GM21515 (cell line): ENCODE measurements around the gene MS4A15.
"Not testable (repeated sequence)": the region's sequence is repeated elsewhere in the genome, so short reads cannot be mapped to it uniquely, and the experiment has no call there.

Source experiments
- ATAC-seq: cut with Tn5 transposase; IDR thresholded peaks from one replicate; pipeline ENCODE4 v1.9.1; 2021; ENCODE audit not compliant: unreplicated experiment

MS4A15 gene

GRCh38 chr11:60753309-60753708, 3.4 kb upstream of the MS4A15 start:
- no peak for ATAC-seq

DNA sequence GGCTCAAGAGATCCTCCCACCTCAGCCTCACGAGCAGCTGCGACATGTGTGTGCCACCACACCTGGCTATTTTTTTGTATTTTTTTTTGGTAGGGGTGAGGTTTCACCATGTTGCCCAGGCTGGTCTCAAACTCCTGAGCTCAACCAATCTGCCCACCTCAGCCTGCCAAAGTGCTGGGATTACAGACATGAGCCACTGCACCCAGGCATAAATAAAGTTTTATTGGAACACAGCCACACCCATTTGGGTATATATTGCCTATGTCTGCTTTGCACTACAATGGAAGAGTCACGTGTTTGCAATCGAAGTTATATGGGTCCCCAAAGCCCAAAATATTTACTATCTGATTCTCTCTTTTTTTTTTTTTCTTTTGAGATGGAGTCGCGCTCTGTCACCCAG, 1.8 kb upstream of the MS4A15 start:
- ATAC-seq = no peak

GRCh38 chr11:60757231-60757800, 649 bp downstream of the MS4A15 start:
- no peak for ATAC-seq

- not testable (repeated sequence) for ATAC-seq
These were observed 2.0 kb downstream of the MS4A15 start for GRCh38 chr11:60758671-60759070.

- not testable (repeated sequence) for ATAC-seq
These were observed 3.0 kb downstream of the MS4A15 start for GRCh38 chr11:60759438-60760225.

DNA sequence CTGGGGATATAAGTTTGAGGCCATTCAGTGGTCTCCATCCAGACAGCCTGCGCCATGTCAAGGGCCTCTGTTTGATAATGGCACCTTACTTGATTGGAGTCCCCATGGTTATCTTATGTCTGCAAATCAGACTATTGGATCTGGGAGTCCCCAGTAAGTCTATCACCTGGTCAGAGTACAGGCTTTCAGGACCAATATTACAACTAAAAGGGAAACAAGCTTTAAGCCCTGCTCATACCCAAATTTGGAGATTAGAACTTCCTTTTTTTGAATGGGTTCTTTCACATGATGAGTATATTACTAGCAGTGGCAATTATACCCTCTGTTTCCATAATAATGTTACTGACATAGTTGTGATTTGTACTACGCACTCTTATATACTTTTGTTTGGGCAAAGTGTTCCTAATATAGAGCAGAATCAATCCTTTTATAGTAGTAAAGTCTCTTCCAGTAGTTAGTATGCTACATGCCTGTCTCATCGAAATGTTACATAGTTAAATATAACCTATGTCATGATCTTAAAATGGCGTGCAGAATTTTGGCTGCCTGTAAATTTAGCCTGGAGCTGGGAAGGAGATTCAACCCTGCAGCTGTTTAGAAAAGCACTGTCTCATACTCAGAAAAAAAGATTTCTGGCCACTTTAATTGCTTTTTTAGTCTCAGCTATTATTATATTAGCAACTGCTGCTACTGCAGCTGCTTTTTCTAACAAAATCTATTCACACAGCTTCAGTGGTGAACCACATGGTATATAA, 4.9 kb downstream of the MS4A15 start:
- ATAC-seq = peak; percentile 31

- peak; percentile 66 for ATAC-seq
These were observed 6.4 kb downstream of the MS4A15 start for GRCh38 chr11:60762851-60763691.

GRCh38 chr11:60763692-60764369, 7.2 kb downstream of the MS4A15 start:
- ATAC-seq = peak; percentile 31

DNA sequence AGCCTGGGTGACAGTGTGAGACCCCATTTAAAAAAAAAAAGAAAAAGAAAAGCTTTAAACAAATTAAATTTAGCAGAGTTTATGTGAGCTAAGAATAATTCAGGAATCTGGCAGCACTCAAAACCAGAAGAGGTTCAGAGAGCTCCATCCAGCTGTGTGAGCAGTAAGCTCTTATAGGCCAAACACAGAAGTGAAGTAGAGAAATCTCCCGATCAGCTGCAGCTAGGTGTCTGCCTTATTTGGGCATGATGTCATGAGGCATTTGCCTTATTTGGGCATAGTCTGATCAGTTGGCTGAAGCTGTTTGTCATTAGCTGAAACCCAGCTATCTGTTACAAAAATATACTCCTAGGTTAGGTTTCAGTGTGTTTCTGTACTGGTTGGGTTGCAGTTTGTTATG, 8.2 kb downstream of the MS4A15 start:
- peak; percentile 35 for ATAC-seq

DNA sequence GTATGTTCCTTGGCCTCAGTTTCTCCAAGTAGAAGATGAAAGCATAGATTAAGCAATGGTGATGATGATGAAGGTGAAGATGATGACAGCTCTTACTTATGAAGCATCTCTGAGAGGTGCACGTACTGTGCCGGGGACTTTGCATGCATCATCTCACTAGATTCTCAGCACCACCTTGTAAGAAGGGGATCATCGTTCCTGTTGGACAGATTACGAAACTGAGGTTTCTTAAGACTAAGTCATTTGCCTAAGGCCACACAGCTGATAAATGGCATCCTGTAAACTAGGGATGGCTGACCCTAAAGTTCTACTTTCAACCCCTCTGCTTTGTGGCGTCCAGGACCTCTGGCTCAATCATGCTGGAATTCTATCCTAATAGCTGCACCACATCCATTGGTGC, 8.7 kb downstream of the MS4A15 start:
- ATAC-seq = no peak

DNA sequence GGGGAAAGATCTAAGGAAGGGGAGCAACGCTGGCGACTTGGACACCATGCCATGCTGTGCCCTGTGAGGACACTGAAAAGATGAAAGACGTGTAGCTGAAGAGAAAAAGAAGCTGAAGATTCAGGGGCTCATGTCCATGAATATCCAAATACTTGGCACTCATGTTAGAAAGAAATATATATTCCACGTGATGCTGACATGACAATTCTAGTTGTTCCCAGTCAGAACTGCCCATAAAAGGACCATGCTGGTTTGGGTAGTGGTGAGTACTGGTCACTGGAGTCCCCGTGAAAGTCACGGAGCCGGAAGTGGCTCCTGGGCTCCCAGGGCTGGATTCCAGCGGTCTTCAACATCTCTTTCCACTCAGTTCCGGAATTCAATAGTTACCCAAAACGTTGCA, 9.9 kb downstream of the MS4A15 start:
- ATAC-seq = no peak

GRCh38 chr11:60767388-60767811, 10.7 kb downstream of the MS4A15 start:
- no peak for ATAC-seq

DNA sequence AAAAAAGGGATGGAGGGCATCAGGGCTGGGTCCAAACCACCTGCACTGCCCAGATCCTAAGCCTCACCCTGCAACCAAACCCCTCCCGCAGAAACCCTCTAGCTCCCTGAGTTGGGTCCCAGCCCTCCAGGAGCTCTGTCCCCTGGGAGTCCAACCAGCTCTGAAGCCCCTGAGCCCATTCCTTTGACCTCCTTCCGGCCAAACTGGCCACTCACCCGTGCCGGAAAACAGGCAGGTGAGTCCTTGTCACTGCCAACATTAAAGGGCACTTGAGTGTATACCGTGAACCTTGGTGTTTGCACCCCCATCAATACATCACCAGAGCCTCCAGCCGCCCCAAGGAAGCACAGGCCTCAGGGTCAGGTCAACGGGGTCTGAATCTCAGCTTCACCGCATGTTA, 11.5 kb downstream of the MS4A15 start:
- no peak for ATAC-seq

- ATAC-seq = no peak
These were observed 12.6 kb downstream of the MS4A15 start for GRCh38 chr11:60769273-60769672.

DNA sequence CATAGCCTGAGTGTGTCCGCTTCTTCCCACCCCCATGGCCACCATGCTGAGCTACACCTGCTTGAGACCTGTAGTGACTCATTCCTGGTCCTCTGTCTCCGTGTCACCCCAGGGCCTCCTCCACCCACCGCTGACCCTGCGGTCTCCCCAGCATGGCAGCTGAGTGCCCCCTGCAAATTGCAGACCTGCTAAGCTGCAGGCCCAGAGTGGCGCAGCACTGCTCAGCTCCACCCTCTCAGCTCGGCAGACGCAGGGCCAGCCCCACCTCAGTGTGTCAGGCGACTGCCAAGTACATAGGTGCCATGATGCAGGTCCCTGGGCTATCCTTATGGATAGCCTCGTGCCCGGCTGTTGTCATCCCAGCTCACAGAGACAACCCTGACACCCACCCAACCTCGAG, 13.1 kb downstream of the MS4A15 start:
- ATAC-seq = no peak

- no peak for ATAC-seq
These were observed 14.5 kb downstream of the MS4A15 start for GRCh38 chr11:60771146-60771545.

GRCh38 chr11:60771879-60772525, 15.3 kb downstream of the MS4A15 start:
- ATAC-seq = no peak

DNA sequence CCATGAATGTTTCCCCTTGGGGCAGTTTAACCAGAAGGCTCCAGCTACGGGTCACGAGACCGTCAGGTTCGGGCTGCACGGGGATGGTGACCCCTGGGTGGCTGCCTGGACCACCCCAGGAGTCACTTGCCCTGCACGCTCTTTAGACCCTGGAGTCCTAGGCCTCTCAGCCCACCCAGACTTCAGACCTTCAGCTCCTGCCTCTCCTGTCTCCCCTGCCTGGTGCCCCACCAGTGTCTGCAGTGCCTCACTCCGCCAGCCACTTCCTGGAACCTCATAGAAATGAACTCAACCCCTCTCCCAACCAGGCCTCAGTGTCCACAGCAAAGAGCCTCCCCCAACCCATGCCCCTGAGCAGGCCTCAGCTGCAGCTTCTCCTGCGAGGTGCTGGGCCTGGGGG, 16.0 kb downstream of the MS4A15 start:
- no peak for ATAC-seq

DNA sequence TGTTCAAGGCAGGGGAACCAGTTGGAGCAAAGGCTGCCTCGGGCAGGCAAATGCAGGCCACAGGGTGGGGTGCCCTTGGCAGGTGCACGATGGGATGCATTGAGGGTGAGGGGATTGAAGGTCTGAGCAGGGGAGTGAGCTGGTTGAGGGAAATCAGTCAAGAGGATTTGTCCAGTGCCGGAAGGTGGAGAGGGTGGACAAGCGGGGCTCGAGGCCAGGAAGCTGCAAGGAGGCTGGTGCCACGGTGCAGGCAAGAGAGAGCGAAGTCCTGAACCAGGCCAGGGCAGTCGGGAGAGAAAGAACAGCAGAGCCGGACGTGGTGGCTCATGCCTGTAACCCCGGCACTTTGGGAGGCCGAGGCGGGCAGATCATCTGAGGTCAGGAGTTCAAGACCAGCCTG, 18.1 kb downstream of the MS4A15 start:
- no peak for ATAC-seq

GRCh38 chr11:60775420-60775961, 18.8 kb downstream of the MS4A15 start:
- ATAC-seq = peak; percentile 70
